GM12874 (cell line): Measurements from ENCODE around the gene ZKSCAN1.

ENCODE experiments used
- CTCF ChIP-seq: IDR thresholded peaks from 2 replicates; pipeline ENCODE4 v1.5.1; 2011; ENCODE audit warnings: low read depth, mild to moderate bottlenecking, control low read depth, low read length, moderate library complexity; ENCODE audit not compliant: insufficient read depth

The ZKSCAN1 gene

GRCh38 chr7:100000239-100000638 is 15.2 kb upstream of the ZKSCAN1 start:
- TF ChIP-seq CTCF: no peak

- TF ChIP-seq CTCF: no peak
Measured at GRCh38 chr7:100003711-100004661, 11.4 kb upstream of the ZKSCAN1 start.

GRCh38 chr7:100007887-100008286 is 7.5 kb upstream of the ZKSCAN1 start:
- no peak for TF ChIP-seq CTCF

- no peak for TF ChIP-seq CTCF
Measured at GRCh38 chr7:100008525-100008924, 6.9 kb upstream of the ZKSCAN1 start.

GRCh38 chr7:100010901-100011300 is 4.5 kb upstream of the ZKSCAN1 start:
- no peak for TF ChIP-seq CTCF

GRCh38 chr7:100011516-100011915 is 3.9 kb upstream of the ZKSCAN1 start:
- TF ChIP-seq CTCF: no peak

GRCh38 chr7:100013328-100013676 is 2.1 kb upstream of the ZKSCAN1 start:
- TF ChIP-seq CTCF: no peak
